ENCODE measurements around the gene SLC16A11.
A peak's percentile ranks its signal among the peaks of the same experiment; 100 is the strongest.

Gene SLC16A11

GRCh38 chr17:7045492-7046126 lies 1.7 kb upstream of the SLC16A11 start:
- H3K4me1 Mint-ChIP-seq (ENCODE audit: low read depth), result peaks cover 18% of the 10 kb centered on the region
- no peaks in the 10 kb centered on the region for H3K36me3 Mint-ChIP-seq (ENCODE audit: low read depth)
- DNase-seq (ENCODE audit: low spot score), result no peak
- peak overlapping the region; percentile 65 for H3K27ac Mint-ChIP-seq
- no peaks in the 10 kb centered on the region for H3K9me3 Mint-ChIP-seq
- peaks cover 25% of the 10 kb centered on the region for H3K27me3 Mint-ChIP-seq (ENCODE audit: low read depth)
- H3K4me3 Mint-ChIP-seq, result peak overlapping the region; percentile 74

GRCh38 chr17:7043182-7043496 lies 753 bp downstream of the SLC16A11 start:
- Mint-ChIP-seq H3K36me3 (ENCODE audit: low read depth) (peaks cover 8% of the 10 kb centered on the region), H3K27me3 (ENCODE audit: low read depth) (peaks cover 24% of the 10 kb centered on the region), H3K4me1 (ENCODE audit: low read depth) (peaks cover 29% of the 10 kb centered on the region), H3K9me3 (no peaks in the 10 kb centered on the region), H3K4me3 (peak overlapping the region; percentile 36), H3K27ac (no peak overlapping the region)
- no peak for DNase-seq (ENCODE audit: low spot score)

GRCh38 chr17:7042501-7043181 lies 1.3 kb downstream of the SLC16A11 start:
- Mint-ChIP-seq H3K4me3 (peak overlapping the region; percentile 36), H3K36me3 (ENCODE audit: low read depth) (peaks cover 8% of the 10 kb centered on the region), H3K27ac (peak overlapping the region; percentile 63), H3K27me3 (ENCODE audit: low read depth) (peaks cover 24% of the 10 kb centered on the region), H3K9me3 (no peaks in the 10 kb centered on the region), H3K4me1 (ENCODE audit: low read depth) (peaks cover 31% of the 10 kb centered on the region)
- no peak for DNase-seq (ENCODE audit: low spot score)

- no peak for DNase-seq (ENCODE audit: low spot score)
- H3K27ac Mint-ChIP-seq, result peak overlapping the region; percentile 63
- H3K4me1 Mint-ChIP-seq (ENCODE audit: low read depth), result peaks cover 26% of the 10 kb centered on the region
- peak overlapping the region; percentile 34 for H3K4me3 Mint-ChIP-seq
- H3K27me3 Mint-ChIP-seq (ENCODE audit: low read depth), result peaks cover 24% of the 10 kb centered on the region
- H3K36me3 Mint-ChIP-seq (ENCODE audit: low read depth), result peaks cover 8% of the 10 kb centered on the region
- H3K9me3 Mint-ChIP-seq, result no peaks in the 10 kb centered on the region
These were observed 2.0 kb downstream of the SLC16A11 start for GRCh38 chr17:7041607-7042500.

- Mint-ChIP-seq H3K4me3 (no peak overlapping the region), H3K4me1 (ENCODE audit: low read depth) (peaks cover 21% of the 10 kb centered on the region), H3K9me3 (no peaks in the 10 kb centered on the region), H3K36me3 (ENCODE audit: low read depth) (peaks cover 8% of the 10 kb centered on the region), H3K27me3 (ENCODE audit: low read depth) (peaks cover 17% of the 10 kb centered on the region), H3K27ac (peak overlapping the region; percentile 63)
- DNase-seq (ENCODE audit: low spot score), result no peak
These were observed 4.1 kb downstream of the SLC16A11 start for GRCh38 chr17:7039832-7040231.

- peak overlapping the region; percentile 35 for H3K4me3 Mint-ChIP-seq
- no peak for DNase-seq (ENCODE audit: low spot score)
- H3K36me3 Mint-ChIP-seq (ENCODE audit: low read depth), result peaks cover 8% of the 10 kb centered on the region
- no peaks in the 10 kb centered on the region for H3K9me3 Mint-ChIP-seq
- H3K27ac Mint-ChIP-seq, result peak overlapping the region; percentile 32
- H3K27me3 Mint-ChIP-seq (ENCODE audit: low read depth), result peaks cover 10% of the 10 kb centered on the region
- H3K4me1 Mint-ChIP-seq (ENCODE audit: low read depth), result peaks cover 27% of the 10 kb centered on the region
These were observed 5.6 kb downstream of the SLC16A11 start for GRCh38 chr17:7038025-7038862.

DNA sequence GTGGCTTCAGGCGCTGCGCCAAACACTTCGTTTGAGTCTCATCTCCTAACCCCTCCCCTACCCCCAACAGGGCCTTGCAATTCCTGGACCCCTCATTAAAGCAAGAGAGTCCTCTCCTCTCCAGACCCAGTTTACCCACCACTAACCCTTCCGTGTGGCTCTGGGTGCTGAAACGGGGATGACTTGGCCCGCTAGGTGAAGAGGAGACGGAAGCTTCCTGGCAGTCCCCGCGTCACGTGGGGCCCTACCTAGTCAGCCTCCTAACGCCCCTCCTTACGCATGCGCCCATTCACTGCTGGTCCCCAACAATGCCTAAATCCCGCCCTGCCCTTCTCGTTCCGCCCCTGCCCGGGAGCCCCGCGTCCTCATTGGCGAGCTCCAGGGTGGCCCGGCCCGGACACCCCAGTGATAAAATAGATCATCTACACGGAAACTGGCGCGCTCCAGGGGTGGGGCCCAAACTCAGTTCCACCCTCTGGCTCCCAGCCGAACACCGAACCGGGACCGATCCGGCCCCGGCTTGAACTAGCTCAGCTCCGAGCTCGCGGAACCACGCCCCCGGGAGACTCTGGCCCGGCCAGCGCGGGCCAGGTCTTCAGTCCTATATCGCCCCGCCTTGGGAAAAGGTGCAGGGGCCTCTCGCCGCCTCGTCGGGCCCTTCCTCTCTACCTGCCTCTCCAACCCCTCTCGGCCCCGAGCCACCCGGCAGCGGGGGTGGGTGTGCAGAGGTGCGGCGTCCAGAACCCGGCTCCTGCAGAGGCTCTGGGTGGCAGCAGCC lies 8.1 kb downstream of the SLC16A11 start, which contains the start of gene SLC16A13:
TSS of gene SLC16A13 (plus strand) at position 425 of the 778 bp plus-strand sequence. CDS start 368 bp downstream, outside the sequence.
- Mint-ChIP-seq H3K36me3 (ENCODE audit: low read depth) (peaks cover 8% of the 10 kb centered on the region), H3K4me1 (ENCODE audit: low read depth) (peaks cover 39% of the 10 kb centered on the region), H3K9me3 (no peaks in the 10 kb centered on the region), H3K4me3 (peak within 1 kb of the TSS; percentile 93), H3K27me3 (ENCODE audit: low read depth) (no peaks in the 10 kb centered on the region), H3K27ac (peak within 1 kb of the TSS; percentile 95)
- DNase-seq (ENCODE audit: low spot score), result peak; percentile 99

DNA sequence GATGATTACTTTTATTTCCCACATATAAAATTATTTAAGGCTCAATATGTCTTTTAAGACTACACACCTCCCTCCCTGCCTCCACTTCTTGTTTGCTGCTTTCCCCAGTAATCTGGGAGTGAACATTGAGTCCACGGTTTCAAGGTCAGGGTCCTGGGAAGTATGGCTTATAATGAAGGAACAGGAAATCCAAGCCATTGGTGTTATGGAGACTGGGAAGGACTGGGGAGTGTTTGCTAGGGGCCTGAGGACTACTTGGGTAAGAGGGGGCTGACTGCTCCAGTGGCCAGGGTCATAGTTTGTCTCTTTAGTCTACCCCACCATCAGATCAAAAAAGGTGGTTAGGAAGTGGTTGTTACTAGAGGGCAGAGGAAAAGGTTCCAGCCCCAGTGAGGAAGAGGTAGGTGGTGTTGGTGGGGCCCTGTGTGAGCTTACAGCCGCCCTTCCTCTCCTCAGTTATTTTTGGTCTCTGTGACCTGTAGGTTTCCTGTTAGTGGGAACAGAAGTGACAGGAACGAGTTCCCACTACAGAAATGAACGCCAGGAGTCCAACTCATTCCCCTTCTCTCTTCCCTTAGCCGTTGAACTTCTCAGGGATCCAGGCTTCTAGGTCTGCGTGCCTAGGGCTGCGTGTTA lies 8.8 kb downstream of the SLC16A11 start:
- H3K27me3 Mint-ChIP-seq (ENCODE audit: low read depth), result no peaks in the 10 kb centered on the region
- peak overlapping the region; percentile 93 for H3K4me3 Mint-ChIP-seq
- peak overlapping the region; percentile 95 for H3K27ac Mint-ChIP-seq
- peak; percentile 60 for DNase-seq (ENCODE audit: low spot score)
- no peaks in the 10 kb centered on the region for H3K9me3 Mint-ChIP-seq
- peaks cover 7% of the 10 kb centered on the region for H3K36me3 Mint-ChIP-seq (ENCODE audit: low read depth)
- peaks cover 46% of the 10 kb centered on the region for H3K4me1 Mint-ChIP-seq (ENCODE audit: low read depth)

DNA sequence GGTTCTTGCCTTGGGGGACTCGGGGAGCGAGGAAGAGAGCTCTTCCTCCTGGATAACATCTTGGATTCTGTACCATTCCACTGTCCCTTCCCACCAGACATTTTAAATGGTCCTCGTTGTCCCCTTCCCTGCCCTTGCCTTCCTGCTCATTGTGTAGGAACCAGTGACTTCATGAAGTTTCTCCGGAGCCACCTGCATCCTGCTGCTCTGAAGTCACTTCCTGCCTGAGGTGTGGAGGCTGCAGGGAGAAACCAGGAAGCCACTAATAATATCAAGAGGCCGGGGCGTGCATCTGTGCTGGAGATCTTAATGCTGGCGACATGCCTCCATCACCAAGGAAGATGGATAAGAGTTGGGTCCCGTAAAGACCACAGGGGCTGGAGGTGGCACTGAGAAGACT lies 14.2 kb downstream of the SLC16A11 start:
- DNase-seq (ENCODE audit: low spot score), result peak; percentile 56
- Mint-ChIP-seq H3K27ac (peak overlapping the region; percentile 81), H3K4me3 (peak overlapping the region; percentile 75), H3K9me3 (no peaks in the 10 kb centered on the region), H3K36me3 (ENCODE audit: low read depth) (no peaks in the 10 kb centered on the region), H3K4me1 (ENCODE audit: low read depth) (peaks cover 40% of the 10 kb centered on the region), H3K27me3 (ENCODE audit: low read depth) (no peaks in the 10 kb centered on the region)

DNA sequence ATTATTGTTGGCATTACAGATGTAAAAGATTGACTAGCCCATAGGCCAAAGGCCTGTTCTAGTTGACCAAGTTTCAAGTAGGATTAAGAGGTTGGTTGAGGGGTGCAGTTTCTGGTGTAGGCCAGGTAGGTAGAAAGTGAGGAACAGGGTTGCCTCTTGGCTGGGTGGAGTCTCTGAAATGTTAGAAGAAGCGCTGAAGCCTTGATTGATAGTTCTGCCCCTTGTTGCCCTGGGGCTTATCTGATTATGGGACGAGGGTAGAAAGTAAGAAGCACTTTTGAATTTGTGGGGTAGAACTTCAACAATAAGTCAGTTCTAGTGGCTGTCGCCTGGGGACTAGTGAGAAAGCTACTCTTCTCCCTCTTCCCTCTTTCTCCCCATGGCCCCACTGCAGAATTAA lies 14.8 kb downstream of the SLC16A11 start:
- no peak for DNase-seq (ENCODE audit: low spot score)
- Mint-ChIP-seq H3K4me1 (ENCODE audit: low read depth) (peaks cover 36% of the 10 kb centered on the region), H3K4me3 (peak overlapping the region; percentile 5), H3K36me3 (ENCODE audit: low read depth) (no peaks in the 10 kb centered on the region), H3K27me3 (ENCODE audit: low read depth) (no peaks in the 10 kb centered on the region), H3K9me3 (no peaks in the 10 kb centered on the region), H3K27ac (peak overlapping the region; percentile 81)

DNA sequence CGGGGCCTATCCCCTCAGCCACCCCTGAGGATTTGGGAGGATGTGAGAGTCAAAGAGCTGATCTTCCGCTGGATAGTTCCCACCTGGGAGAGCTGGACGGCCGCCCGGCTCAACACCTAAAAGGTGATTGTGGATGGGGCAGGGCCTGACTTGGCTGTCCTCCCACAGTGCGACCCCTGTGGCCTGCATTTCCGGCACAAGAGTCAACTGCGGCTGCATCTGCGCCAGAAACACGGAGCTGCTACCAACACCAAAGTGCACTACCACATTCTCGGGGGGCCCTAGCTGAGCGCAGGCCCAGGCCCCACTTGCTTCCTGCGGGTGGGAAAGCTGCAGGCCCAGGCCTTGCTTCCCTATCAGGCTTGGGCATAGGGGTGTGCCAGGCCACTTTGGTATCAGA lies 16.6 kb downstream of the SLC16A11 start:
- no peaks in the 10 kb centered on the region for H3K36me3 Mint-ChIP-seq (ENCODE audit: low read depth)
- H3K27ac Mint-ChIP-seq, result no peak overlapping the region
- no peaks in the 10 kb centered on the region for H3K9me3 Mint-ChIP-seq
- H3K4me1 Mint-ChIP-seq (ENCODE audit: low read depth), result peaks cover 41% of the 10 kb centered on the region
- DNase-seq (ENCODE audit: low spot score), result no peak
- no peak overlapping the region for H3K4me3 Mint-ChIP-seq
- no peaks in the 10 kb centered on the region for H3K27me3 Mint-ChIP-seq (ENCODE audit: low read depth)

GRCh38 chr17:7026471-7027115 lies 17.3 kb downstream of the SLC16A11 start:
- DNase-seq (ENCODE audit: low spot score), result no peak
- Mint-ChIP-seq H3K27me3 (ENCODE audit: low read depth) (no peaks in the 10 kb centered on the region), H3K36me3 (ENCODE audit: low read depth) (no peaks in the 10 kb centered on the region), H3K4me3 (no peak overlapping the region), H3K9me3 (no peaks in the 10 kb centered on the region), H3K4me1 (ENCODE audit: low read depth) (peaks cover 40% of the 10 kb centered on the region), H3K27ac (no peak overlapping the region)
